Thoracic aorta (tissue), 2 donors: ENCODE measurements around the gene NKAIN2. TPM values are rescaled to one million over a fixed set of nuclear protein-coding genes. Genes with fewer than 3 reads are reported as not detected.
A peak's percentile ranks its signal among the peaks of the same experiment; 100 is the strongest.

Source experiments
- ATAC-seq: fragments of 150-250 bp; one replicate; pipeline ENCODE4 v1.8.0; 2017; ENCODE audit warnings: low read depth; ENCODE audit not compliant: insufficient number of reproducible peaks, low FRiP score
- DNase-seq: peaks from one replicate; pipeline ENCODE4 v3.0.0-alpha.2; 2020; ENCODE audit warnings: low spot score
- H3K27ac ChIP-seq, 2 donors: fragments of 200-600 bp; sonication (generic); 1 replicate in 1 of 2; 2 replicates in 1 of 2; pipeline ENCODE4 v1.5.1; 2016; ENCODE audit warnings: mild to moderate bottlenecking in 2 of 2, moderate library complexity in 2 of 2
- H3K27me3 ChIP-seq: fragments of 200-600 bp; sonication (generic); replicated peaks from 2 replicates; pipeline ENCODE4 v1.6.0; 2016; ENCODE audit warnings: mild to moderate bottlenecking; ENCODE audit not compliant: insufficient read depth
- H3K36me3 ChIP-seq: fragments of 200-600 bp; sonication (generic); one replicate; pipeline ENCODE4 v1.5.1; 2016
- H3K4me1 ChIP-seq, 2 donors: fragments of 200-600 bp; sonication (generic); 1 replicate in 1 of 2; 2 replicates in 1 of 2; pipeline versions ENCODE4 v1.5.1 to v1.6.0; 2016; ENCODE audit warnings: low read depth in 2 of 2, mild to moderate bottlenecking in 1 of 2; ENCODE audit not compliant: control insufficient read depth in 1 of 2
- H3K4me3 ChIP-seq: fragments of 200-600 bp; sonication (generic); 2 replicates; pipeline ENCODE4 v1.5.1; 2016; ENCODE audit warnings: mild to moderate bottlenecking
- H3K9me3 ChIP-seq: fragments of 200-600 bp; sonication (generic); 2 replicates; pipeline ENCODE4 v1.5.1; 2016
- total RNA-seq, 2 donors: library from RNA; depleted of rRNA; stranded (reverse); fragments of >200 nt; gene quantifications; one replicate each; pipeline versions ENCODE4 v1.1.0 to v1.2.3, GENCODE V29; 2016
- TF ChIP-seq, protein P1 (sequence below): fragments of 200-600 bp; sonication (generic); IDR thresholded peaks from one replicate; pipeline ENCODE4 v1.5.1; 2019; ENCODE audit warnings: antibody characterized with exemption

The NKAIN2 gene
- total RNA-seq, result under 1 TPM in 1 of 2 donors, not detected in 1; 0.28 TPM

DNA sequence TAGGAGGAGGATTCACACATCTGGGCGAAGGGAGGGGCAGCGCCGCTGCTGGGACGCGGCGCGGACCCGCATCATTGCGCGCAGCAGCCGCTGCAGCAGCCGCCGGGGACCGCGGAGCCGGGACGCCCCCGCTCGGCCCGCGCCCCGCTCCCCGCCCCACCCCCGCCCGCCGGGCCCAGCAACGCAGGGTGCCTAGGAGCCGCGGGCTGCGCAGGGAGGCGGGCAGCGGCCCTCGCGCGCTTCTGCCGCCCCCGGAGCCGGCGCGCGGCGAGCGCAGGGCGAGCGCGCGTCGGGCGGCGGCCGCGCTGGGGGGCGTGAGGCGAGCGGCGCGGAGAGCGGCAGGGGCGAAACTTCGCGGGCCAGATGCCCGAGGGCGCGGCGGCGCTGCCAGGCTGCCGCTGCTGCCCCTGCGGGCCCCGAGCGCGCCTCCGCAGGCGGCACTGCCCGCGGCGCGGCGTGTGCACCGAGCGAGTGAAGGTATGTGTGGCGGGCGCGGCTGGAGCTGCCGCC is at the start of gene NKAIN2:
Gene NKAIN2 (plus strand): TSS at position 362 of the 510 bp plus-strand sequence.
- no peaks in the 10 kb centered on the region for H3K36me3 ChIP-seq
- TF ChIP-seq, protein P1, sequence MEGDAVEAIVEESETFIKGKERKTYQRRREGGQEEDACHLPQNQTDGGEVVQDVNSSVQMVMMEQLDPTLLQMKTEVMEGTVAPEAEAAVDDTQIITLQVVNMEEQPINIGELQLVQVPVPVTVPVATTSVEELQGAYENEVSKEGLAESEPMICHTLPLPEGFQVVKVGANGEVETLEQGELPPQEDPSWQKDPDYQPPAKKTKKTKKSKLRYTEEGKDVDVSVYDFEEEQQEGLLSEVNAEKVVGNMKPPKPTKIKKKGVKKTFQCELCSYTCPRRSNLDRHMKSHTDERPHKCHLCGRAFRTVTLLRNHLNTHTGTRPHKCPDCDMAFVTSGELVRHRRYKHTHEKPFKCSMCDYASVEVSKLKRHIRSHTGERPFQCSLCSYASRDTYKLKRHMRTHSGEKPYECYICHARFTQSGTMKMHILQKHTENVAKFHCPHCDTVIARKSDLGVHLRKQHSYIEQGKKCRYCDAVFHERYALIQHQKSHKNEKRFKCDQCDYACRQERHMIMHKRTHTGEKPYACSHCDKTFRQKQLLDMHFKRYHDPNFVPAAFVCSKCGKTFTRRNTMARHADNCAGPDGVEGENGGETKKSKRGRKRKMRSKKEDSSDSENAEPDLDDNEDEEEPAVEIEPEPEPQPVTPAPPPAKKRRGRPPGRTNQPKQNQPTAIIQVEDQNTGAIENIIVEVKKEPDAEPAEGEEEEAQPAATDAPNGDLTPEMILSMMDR, result no peak
- peaks cover 6% of the 10 kb centered on the region for H3K27me3 ChIP-seq
- H3K4me1 ChIP-seq, result peaks cover 0 to 13% of the 10 kb centered on the region in 2 donors
- H3K4me3 ChIP-seq, result peak within 1 kb of the TSS; percentile 76
- ATAC-seq, result no peak
- no peak for DNase-seq
- H3K9me3 ChIP-seq, result no peaks in the 10 kb centered on the region
- H3K27ac ChIP-seq, result no peak within 1 kb of the TSS

DNA sequence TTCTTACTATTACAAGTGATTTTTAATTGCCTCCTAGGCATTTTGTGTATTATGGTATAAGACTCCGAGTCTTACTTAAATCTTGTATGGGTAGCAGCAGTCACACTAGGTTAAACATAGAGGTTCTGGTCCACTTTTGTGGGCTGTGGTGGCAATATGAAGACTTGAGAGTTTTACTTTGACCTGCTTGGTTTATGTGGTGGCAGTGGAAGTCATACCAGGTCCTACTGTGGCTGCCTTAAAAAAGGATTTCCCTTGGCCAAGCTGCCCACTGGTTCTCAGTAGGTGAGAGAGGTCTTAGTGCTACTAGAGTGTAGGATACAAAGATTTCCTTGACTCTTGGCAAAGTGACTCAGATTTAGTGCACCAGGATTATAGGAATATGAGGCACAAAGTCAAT is 44.2 kb upstream of the NKAIN2 start:
- no peaks in the 10 kb centered on the region for H3K9me3 ChIP-seq
- no peaks in the 10 kb centered on the region for H3K36me3 ChIP-seq
- H3K4me3 ChIP-seq, result no peak overlapping the region
- TF ChIP-seq, protein P1, result no peak
- H3K27ac ChIP-seq, result no peak overlapping the region
- H3K4me1 ChIP-seq, result no peaks in the 10 kb centered on the region
- DNase-seq (no peak), ATAC-seq (no peak)
- no peaks in the 10 kb centered on the region for H3K27me3 ChIP-seq

DNA sequence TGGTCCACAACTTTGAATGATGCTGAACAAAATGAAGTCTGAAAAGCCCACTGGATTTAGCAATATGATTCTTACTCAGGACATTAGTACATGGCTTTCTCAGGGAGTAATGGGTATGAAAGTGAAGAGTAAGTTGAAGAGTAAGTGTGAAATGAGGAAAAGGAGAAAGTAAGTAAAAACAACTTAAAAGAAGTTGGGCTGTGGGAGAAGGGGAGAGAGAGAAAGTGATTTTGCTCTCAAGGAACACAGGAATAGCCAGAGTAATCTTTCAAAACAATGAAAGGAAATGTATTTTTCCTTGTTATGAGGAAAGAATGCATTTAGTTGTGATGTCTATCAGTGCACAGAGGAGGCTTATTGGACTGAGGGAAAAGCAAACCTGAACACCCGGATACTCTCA is 39.8 kb upstream of the NKAIN2 start:
- Histone ChIP-seq H3K4me1 (no peaks in the 10 kb centered on the region), H3K9me3 (no peaks in the 10 kb centered on the region), H3K27ac (no peak overlapping the region), H3K4me3 (no peak overlapping the region), H3K36me3 (no peaks in the 10 kb centered on the region), H3K27me3 (no peaks in the 10 kb centered on the region)
- ATAC-seq (no peak), DNase-seq (no peak)
- TF ChIP-seq, protein P1, result no peak

DNA sequence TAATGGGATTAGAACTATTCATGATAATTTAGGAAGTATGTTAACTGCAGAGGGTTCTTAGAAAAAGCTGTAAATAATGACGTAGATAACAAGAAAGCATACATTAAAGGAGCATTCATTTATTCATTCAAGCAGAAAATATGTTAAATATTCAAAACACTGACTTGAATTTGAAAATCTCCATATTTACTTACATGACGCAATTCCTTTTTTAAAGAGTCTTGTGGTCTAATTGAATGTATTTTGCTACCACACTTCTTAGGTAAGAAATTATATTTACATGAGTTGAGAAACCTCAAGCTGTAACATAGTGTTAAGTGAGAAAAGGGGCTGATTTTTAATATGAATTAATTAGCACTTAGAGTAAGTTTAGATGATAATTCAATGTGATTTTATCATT is 38.9 kb upstream of the NKAIN2 start:
- no peak for ATAC-seq
- H3K27me3 ChIP-seq, result no peaks in the 10 kb centered on the region
- no peak for DNase-seq
- H3K27ac ChIP-seq, result no peak overlapping the region
- H3K9me3 ChIP-seq, result no peaks in the 10 kb centered on the region
- no peaks in the 10 kb centered on the region for H3K4me1 ChIP-seq
- H3K36me3 ChIP-seq, result no peaks in the 10 kb centered on the region
- no peak overlapping the region for H3K4me3 ChIP-seq
- TF ChIP-seq, protein P1, result no peak

GRCh38 chr6:123768921-123769320 is 34.7 kb upstream of the NKAIN2 start:
- TF ChIP-seq, protein P1, result no peak
- H3K36me3 ChIP-seq, result no peaks in the 10 kb centered on the region
- peaks cover 5 to 15% of the 10 kb centered on the region in 2 donors for H3K4me1 ChIP-seq
- H3K9me3 ChIP-seq, result no peaks in the 10 kb centered on the region
- no peak overlapping the region for H3K4me3 ChIP-seq
- H3K27ac ChIP-seq, result no peak overlapping the region
- no peaks in the 10 kb centered on the region for H3K27me3 ChIP-seq
- no peak for DNase-seq
- no peak for ATAC-seq
